ENCODE measurements around the gene ZNF581.

DNA sequence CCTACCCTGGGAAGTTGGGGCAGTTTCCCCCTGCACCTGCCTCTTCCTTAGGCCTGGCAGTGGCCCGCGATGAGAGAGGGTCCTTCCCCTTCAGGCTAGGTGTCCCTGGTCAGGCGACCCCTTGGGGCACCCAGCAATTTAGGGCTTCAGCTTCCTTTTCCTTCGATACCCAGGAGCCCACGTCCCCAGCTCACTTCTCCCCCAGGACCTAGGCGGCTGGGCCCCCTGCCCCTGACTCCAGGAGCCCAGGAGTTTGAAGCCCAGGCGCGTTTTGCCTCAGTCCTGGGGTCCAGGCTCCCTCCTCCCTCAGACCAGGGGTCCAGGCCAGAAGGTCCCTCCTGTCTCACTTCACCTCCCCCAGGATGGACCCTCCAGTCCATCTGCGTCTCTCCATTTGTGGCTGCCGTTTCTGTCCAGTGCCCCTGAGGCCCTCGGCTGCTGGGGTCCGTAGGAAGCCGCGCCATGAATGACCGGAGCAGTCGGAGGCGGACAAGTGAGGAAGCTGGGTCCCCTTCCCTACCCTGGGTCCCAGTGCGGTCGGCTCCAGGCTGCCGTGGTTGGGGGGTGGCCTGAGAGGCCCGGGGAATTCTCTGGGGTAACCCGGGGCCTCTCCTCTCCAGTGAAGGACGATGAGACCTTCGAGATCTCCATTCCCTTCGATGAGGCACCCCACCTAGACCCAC is 5.3 kb downstream of the ZNF581 start:
- TF ChIP-seq CTCF (IDR thresholded peaks at IDR 0.05) = no peak
- no peak for TF ChIP-seq POLR2A (IDR thresholded peaks at IDR 0.05)

Data from ovary (tissue), 3 donors.